ENCODE measurements around the gene PNMA6E.

Gene PNMA6E

DNA sequence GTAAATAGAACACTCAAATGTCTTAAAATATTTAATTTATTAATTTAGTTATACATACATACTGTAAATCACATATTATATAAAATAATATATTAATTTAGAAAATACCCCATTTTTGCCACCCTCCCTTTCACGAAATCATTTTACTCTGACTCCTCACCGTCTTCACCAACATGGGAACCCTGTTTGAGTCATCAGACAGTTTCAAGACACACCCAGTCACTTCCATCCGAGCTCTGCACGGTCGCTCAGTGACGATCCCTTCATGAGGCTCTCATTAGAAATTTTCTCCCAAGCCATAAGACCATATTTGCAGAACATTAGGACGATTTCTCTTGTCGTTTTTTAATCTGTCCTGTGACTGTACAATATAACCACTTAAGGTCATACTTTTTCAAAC lies 52.7 kb downstream of the PNMA6E start:
- H3K36me3 ChIP-seq (ENCODE audit: insufficient read depth, low read length) = peaks cover 50% of the 10 kb centered on the region
- peaks cover 4% of the 10 kb centered on the region; the same call in 1 of the 2 replicates for H4K20me1 ChIP-seq (ENCODE audit: insufficient read depth, low read length)
- no peaks in the 10 kb centered on the region for H3K27me3 ChIP-seq (ENCODE audit: insufficient read depth, low read length, poor library complexity)
- H2AFZ ChIP-seq (ENCODE audit: low read depth, low read length) = no peak overlapping the region
- H3K9ac ChIP-seq (ENCODE audit: low read depth, low read length) = no peak overlapping the region
- no peak overlapping the region for H3K4me2 ChIP-seq (ENCODE audit: insufficient read depth, low read length)
- H3K4me1 ChIP-seq (ENCODE audit: insufficient read depth, low read length) = no peaks in the 10 kb centered on the region
- H3K27ac ChIP-seq (ENCODE audit: low read length) = no peak overlapping the region
- H3K4me3 ChIP-seq (ENCODE audit: low read depth in 1 of 2, low read length in 2 of 2) = no peak overlapping the region
- no peaks in the 10 kb centered on the region for H3K79me2 ChIP-seq (ENCODE audit: insufficient read depth, low read length)
- DNase-seq = no peak
- ATAC-seq (ENCODE audit: insufficient read depth, low read depth) = no peak
- no peak for TF ChIP-seq EZH2 (IDR thresholded peaks at IDR 0.05; ENCODE audit: borderline replicate concordance, low read depth, low read length, severe bottlenecking)
- TF ChIP-seq CTCF (IDR thresholded peaks at IDR 0.05; ENCODE audit: borderline replicate concordance, extremely low read depth, low read length, poor library complexity, severe bottlenecking) = no peak
- no peaks in the 10 kb centered on the region for H3K9me3 ChIP-seq (ENCODE audit: insufficient read depth, low read length, severe bottlenecking)

DNA sequence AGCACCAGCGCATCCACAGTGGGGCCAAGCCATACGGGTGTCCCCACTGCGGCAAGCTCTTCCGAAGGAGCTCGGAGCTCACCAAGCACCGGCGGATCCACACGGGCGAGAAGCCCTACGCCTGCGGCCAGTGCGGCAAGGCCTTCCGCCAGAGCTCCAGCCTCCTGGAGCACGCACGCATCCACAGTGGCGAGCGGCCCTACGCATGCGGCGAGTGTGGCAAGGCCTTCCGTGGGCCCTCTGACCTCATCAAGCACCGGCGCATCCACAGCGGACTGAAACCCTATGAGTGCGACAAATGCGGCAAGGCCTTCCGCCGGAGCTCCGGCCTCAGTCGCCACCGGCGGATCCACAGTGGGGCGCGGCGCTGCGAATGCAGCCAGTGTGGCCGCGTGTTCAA lies 53.6 kb downstream of the PNMA6E start:
- no peak overlapping the region for H3K9ac ChIP-seq (ENCODE audit: low read depth, low read length)

More for the DNA sequence above, 53.6 kb downstream of the PNMA6E start:
- Histone ChIP-seq H3K36me3 (ENCODE audit: insufficient read depth, low read length) (peaks cover 52% of the 10 kb centered on the region), H3K4me3 (ENCODE audit: low read depth in 1 of 2, low read length in 2 of 2) (no peak overlapping the region), H2AFZ (ENCODE audit: low read depth, low read length) (no peak overlapping the region), H4K20me1 (ENCODE audit: insufficient read depth, low read length) (peaks cover 4% of the 10 kb centered on the region; the same call in 1 of the 2 replicates), H3K27me3 (ENCODE audit: insufficient read depth, low read length, poor library complexity) (no peaks in the 10 kb centered on the region), H3K79me2 (ENCODE audit: insufficient read depth, low read length) (peaks cover 3% of the 10 kb centered on the region; the same call in 1 of the 2 replicates), H3K9me3 (ENCODE audit: insufficient read depth, low read length, severe bottlenecking) (no peaks in the 10 kb centered on the region), H3K4me2 (ENCODE audit: insufficient read depth, low read length) (no peak overlapping the region), H3K27ac (ENCODE audit: low read length) (no peak overlapping the region), H3K4me1 (ENCODE audit: insufficient read depth, low read length) (no peaks in the 10 kb centered on the region)
- DNase-seq = no peak
- TF ChIP-seq EZH2 (IDR thresholded peaks at IDR 0.05; ENCODE audit: borderline replicate concordance, low read depth, low read length, severe bottlenecking) = no peak
- no peak for TF ChIP-seq CTCF (IDR thresholded peaks at IDR 0.05; ENCODE audit: borderline replicate concordance, extremely low read depth, low read length, poor library complexity, severe bottlenecking)
- no peak for ATAC-seq (ENCODE audit: insufficient read depth, low read depth)
